HepG2 (cell line): Measurements from ENCODE around the gene HTR6. TPM values are rescaled to one million over a fixed set of nuclear protein-coding genes. Genes with fewer than 3 reads are reported as not detected.
A peak's percentile ranks its signal among the peaks of the same experiment; 100 is the strongest.

Experiments
- ELF4 ChIP-seq: sonication (generic); formaldehyde crosslinking; IDR thresholded peaks from 2 replicates; pipeline ENCODE4 v1.5.0; 2020; ENCODE audit warnings: missing genetic modification reagents, mild to moderate bottlenecking, moderate library complexity, borderline replicate concordance
- FIP1L1 ChIP-seq: fragments of 200-400 bp; formaldehyde crosslinking; IDR thresholded peaks from 2 replicates; pipeline ENCODE4 v1.6.1; 2018; ENCODE audit warnings: low read depth, mild to moderate bottlenecking, low read length, moderate library complexity, borderline replicate concordance; ENCODE audit not compliant: insufficient read depth
- KAT8 ChIP-seq: IDR thresholded peaks from 2 replicates; pipeline ENCODE4 v1.6.1; 2016; ENCODE audit warnings: missing genetic modification reagents, missing compliant biosample characterization
- KDM4B ChIP-seq: sonication (generic); formaldehyde crosslinking; IDR thresholded peaks from 2 replicates; pipeline ENCODE4 v1.4.0; 2020; ENCODE audit warnings: missing genetic modification reagents
- MXI1 ChIP-seq: IDR thresholded peaks from 3 replicates; pipeline ENCODE4 v1.6.1; 2012; ENCODE audit warnings: low read depth, low read length, inconsistent platforms, borderline replicate concordance
- NFKBIZ ChIP-seq: IDR thresholded peaks from 2 replicates; pipeline ENCODE4 v1.6.1; 2018; ENCODE audit warnings: missing genetic modification reagents, missing compliant biosample characterization
- SALL1 ChIP-seq: sonication (generic); formaldehyde crosslinking; IDR thresholded peaks from 2 replicates; pipeline ENCODE4 v1.8.0; 2022; ENCODE audit warnings: mild to moderate bottlenecking, missing genetic modification reagents
- SRF ChIP-seq: IDR thresholded peaks from 2 replicates; pipeline ENCODE4 v1.6.1; 2011; ENCODE audit warnings: mild to moderate bottlenecking, low read depth, low read length, moderate library complexity
- TBL1XR1 ChIP-seq: fragments of 150-350 bp; IDR thresholded peaks from 2 replicates; pipeline ENCODE4 v1.6.1; 2014; ENCODE audit warnings: borderline replicate concordance, low read length; ENCODE audit not compliant: partially characterized antibody
- ZFP41 ChIP-seq: sonication (generic); formaldehyde crosslinking; IDR thresholded peaks from 2 replicates; pipeline ENCODE4 v1.4.0; 2020; ENCODE audit warnings: mild to moderate bottlenecking, missing genetic modification reagents, borderline replicate concordance
- ZNF224 ChIP-seq: sonication (generic); formaldehyde crosslinking; IDR thresholded peaks from 2 replicates; pipeline ENCODE4 v1.5.0; 2020; ENCODE audit warnings: mild to moderate bottlenecking, missing genetic modification reagents
- ZNF430 ChIP-seq: sonication (generic); formaldehyde crosslinking; IDR thresholded peaks from 2 replicates; pipeline ENCODE4 v1.9.0; 2021; ENCODE audit warnings: mild to moderate bottlenecking, missing genetic modification reagents
- ZNF431 ChIP-seq: sonication (generic); formaldehyde crosslinking; IDR thresholded peaks from 2 replicates; pipeline ENCODE4 v1.9.0; 2022; ENCODE audit warnings: missing genetic modification reagents, low read depth, mild to moderate bottlenecking, borderline replicate concordance
- ZNF569 ChIP-seq: sonication (generic); formaldehyde crosslinking; IDR thresholded peaks from 2 replicates; pipeline ENCODE4 v1.5.0; 2020; ENCODE audit warnings: mild to moderate bottlenecking, missing genetic modification reagents, moderate library complexity, borderline replicate concordance
- ZNF761 ChIP-seq: sonication (generic); formaldehyde crosslinking; conservative IDR thresholded peaks from 2 replicates; pipeline ENCODE4 v1.4.0; 2020; ENCODE audit warnings: mild to moderate bottlenecking, missing genetic modification reagents
- polyA plus RNA-seq, 8 experiments: library from polyadenylated mRNA; depleted of rRNA in 3 of 8; stranded (reverse) in 7 of 8; unstranded in 1 of 8; fragments of >200 nt; fragmentation: Illumina TruSeq in 4 of 8; extraction: Trizol in 4 of 8; gene quantifications; 2 replicates each; pipeline versions ENCODE4 v1.2.1 to v1.2.3, GENCODE V29; 2011 to 2016; ENCODE audit warnings: low read depth in 4 of 8, missing spikeins in 1 of 8, mixed read lengths in 1 of 8; ENCODE audit not compliant: insufficient read depth in 1 of 8
- total RNA-seq, 5 experiments: library from RNA; depleted of rRNA; stranded (reverse); fragments of >200 nt; fragmentation: Illumina TruSeq; extraction: Trizol; gene quantifications; 2 replicates each; pipeline ENCODE4 v1.2.3, GENCODE V29; 2016; ENCODE audit warnings: low read depth in 1 of 5
- TF ChIP-seq, protein P1 (sequence below): sonication (generic); formaldehyde crosslinking; conservative IDR thresholded peaks from 2 replicates; pipeline ENCODE4 v1.4.0; 2020; ENCODE audit warnings: missing genetic modification reagents
- TF ChIP-seq, protein P2 (sequence below): sonication (generic); formaldehyde crosslinking; IDR thresholded peaks from 2 replicates; pipeline ENCODE4 v1.4.0; 2020; ENCODE audit warnings: missing genetic modification reagents
- TF ChIP-seq, protein P3 (sequence below): sonication (generic); formaldehyde crosslinking; IDR thresholded peaks from 2 replicates; pipeline ENCODE4 v1.4.0; 2020; ENCODE audit warnings: mild to moderate bottlenecking, low read depth, missing genetic modification reagents
- TF ChIP-seq, protein P4 (sequence below): sonication (generic); formaldehyde crosslinking; IDR thresholded peaks from 2 replicates; pipeline ENCODE4 v1.5.0; 2020; ENCODE audit warnings: mild to moderate bottlenecking, missing genetic modification reagents
- TF ChIP-seq, protein P5 (sequence below): sonication (generic); formaldehyde crosslinking; IDR thresholded peaks from 2 replicates; pipeline ENCODE4 v1.4.0; 2020; ENCODE audit warnings: missing genetic modification reagents

The HTR6 gene
- total and polyA plus RNA-seq, 2 of the 13 experiments (the other 11 are each of a cell fraction or from before 2014, with no cell fraction given) = 0.04 TPM; not detected in 1

DNA sequence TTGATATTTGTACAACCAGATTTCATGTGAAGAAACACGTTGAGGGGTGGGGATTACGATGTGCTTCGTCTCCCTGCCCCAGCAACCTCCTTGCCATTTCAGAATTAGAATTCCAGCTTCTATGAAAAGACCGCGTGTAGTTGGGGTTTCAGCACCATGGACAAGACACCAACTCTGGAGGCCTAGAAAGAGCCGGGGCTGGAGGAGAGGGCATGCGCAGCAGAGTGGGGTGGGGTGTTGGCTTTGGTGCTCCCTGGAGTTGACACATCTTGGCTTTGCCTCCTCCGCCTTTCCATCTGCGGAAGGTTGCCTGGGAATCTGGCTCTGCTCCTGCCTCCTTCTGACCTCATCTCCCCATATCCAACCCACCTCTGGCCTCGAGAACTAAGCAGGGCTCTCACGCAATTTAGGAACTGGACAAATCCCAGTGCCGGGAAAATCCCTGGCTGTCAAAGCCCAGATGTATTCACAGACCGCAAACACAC lies 11.8 kb downstream of the HTR6 start (continued):
- TF ChIP-seq, protein P1, sequence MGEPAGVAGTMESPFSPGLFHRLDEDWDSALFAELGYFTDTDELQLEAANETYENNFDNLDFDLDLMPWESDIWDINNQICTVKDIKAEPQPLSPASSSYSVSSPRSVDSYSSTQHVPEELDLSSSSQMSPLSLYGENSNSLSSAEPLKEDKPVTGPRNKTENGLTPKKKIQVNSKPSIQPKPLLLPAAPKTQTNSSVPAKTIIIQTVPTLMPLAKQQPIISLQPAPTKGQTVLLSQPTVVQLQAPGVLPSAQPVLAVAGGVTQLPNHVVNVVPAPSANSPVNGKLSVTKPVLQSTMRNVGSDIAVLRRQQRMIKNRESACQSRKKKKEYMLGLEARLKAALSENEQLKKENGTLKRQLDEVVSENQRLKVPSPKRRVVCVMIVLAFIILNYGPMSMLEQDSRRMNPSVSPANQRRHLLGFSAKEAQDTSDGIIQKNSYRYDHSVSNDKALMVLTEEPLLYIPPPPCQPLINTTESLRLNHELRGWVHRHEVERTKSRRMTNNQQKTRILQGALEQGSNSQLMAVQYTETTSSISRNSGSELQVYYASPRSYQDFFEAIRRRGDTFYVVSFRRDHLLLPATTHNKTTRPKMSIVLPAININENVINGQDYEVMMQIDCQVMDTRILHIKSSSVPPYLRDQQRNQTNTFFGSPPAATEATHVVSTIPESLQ = no peak
- TF ChIP-seq MXI1 (no peak), KAT8 (CRISPR knock-in tag) (no peak), TBL1XR1 (no peak), SRF (no peak), ZNF761 (CRISPR knock-in tag) (no peak), FIP1L1 (no peak), SALL1 (peak; percentile 60), NFKBIZ (CRISPR knock-in tag) (no peak), ZNF431 (CRISPR knock-in tag) (no peak), ELF4 (CRISPR knock-in tag) (no peak), ZNF569 (no peak), ZFP41 (CRISPR knock-in tag) (no peak), ZNF430 (CRISPR knock-in tag) (peak; percentile 42; the same call in 1 of the 2 replicates), ZNF224 (no peak), KDM4B (CRISPR knock-in tag) (no peak)
- TF ChIP-seq, protein P2, sequence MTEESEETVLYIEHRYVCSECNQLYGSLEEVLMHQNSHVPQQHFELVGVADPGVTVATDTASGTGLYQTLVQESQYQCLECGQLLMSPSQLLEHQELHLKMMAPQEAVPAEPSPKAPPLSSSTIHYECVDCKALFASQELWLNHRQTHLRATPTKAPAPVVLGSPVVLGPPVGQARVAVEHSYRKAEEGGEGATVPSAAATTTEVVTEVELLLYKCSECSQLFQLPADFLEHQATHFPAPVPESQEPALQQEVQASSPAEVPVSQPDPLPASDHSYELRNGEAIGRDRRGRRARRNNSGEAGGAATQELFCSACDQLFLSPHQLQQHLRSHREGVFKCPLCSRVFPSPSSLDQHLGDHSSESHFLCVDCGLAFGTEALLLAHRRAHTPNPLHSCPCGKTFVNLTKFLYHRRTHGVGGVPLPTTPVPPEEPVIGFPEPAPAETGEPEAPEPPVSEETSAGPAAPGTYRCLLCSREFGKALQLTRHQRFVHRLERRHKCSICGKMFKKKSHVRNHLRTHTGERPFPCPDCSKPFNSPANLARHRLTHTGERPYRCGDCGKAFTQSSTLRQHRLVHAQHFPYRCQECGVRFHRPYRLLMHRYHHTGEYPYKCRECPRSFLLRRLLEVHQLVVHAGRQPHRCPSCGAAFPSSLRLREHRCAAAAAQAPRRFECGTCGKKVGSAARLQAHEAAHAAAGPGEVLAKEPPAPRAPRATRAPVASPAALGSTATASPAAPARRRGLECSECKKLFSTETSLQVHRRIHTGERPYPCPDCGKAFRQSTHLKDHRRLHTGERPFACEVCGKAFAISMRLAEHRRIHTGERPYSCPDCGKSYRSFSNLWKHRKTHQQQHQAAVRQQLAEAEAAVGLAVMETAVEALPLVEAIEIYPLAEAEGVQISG (CRISPR knock-in tag) = peak; percentile 51; the same call in 1 of the 2 replicates
- TF ChIP-seq, protein P3, sequence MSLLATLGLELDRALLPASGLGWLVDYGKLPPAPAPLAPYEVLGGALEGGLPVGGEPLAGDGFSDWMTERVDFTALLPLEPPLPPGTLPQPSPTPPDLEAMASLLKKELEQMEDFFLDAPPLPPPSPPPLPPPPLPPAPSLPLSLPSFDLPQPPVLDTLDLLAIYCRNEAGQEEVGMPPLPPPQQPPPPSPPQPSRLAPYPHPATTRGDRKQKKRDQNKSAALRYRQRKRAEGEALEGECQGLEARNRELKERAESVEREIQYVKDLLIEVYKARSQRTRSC (CRISPR knock-in tag) = no peak
- TF ChIP-seq, protein P4, sequence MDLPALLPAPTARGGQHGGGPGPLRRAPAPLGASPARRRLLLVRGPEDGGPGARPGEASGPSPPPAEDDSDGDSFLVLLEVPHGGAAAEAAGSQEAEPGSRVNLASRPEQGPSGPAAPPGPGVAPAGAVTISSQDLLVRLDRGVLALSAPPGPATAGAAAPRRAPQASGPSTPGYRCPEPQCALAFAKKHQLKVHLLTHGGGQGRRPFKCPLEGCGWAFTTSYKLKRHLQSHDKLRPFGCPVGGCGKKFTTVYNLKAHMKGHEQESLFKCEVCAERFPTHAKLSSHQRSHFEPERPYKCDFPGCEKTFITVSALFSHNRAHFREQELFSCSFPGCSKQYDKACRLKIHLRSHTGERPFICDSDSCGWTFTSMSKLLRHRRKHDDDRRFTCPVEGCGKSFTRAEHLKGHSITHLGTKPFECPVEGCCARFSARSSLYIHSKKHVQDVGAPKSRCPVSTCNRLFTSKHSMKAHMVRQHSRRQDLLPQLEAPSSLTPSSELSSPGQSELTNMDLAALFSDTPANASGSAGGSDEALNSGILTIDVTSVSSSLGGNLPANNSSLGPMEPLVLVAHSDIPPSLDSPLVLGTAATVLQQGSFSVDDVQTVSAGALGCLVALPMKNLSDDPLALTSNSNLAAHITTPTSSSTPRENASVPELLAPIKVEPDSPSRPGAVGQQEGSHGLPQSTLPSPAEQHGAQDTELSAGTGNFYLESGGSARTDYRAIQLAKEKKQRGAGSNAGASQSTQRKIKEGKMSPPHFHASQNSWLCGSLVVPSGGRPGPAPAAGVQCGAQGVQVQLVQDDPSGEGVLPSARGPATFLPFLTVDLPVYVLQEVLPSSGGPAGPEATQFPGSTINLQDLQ (CRISPR knock-in tag) = no peak
- TF ChIP-seq, protein P5, sequence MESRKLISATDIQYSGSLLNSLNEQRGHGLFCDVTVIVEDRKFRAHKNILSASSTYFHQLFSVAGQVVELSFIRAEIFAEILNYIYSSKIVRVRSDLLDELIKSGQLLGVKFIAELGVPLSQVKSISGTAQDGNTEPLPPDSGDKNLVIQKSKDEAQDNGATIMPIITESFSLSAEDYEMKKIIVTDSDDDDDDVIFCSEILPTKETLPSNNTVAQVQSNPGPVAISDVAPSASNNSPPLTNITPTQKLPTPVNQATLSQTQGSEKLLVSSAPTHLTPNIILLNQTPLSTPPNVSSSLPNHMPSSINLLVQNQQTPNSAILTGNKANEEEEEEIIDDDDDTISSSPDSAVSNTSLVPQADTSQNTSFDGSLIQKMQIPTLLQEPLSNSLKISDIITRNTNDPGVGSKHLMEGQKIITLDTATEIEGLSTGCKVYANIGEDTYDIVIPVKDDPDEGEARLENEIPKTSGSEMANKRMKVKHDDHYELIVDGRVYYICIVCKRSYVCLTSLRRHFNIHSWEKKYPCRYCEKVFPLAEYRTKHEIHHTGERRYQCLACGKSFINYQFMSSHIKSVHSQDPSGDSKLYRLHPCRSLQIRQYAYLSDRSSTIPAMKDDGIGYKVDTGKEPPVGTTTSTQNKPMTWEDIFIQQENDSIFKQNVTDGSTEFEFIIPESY = no peak
